ENCODE data around the gene SQSTM1.
"Not testable (repeated sequence)": the region's sequence is repeated elsewhere in the genome, so short reads cannot be mapped to it uniquely, and the experiment has no call there.

SQSTM1 gene

GRCh38 chr5:179866241-179867078 is 45.8 kb downstream of the SQSTM1 start:
- H3K27ac Mint-ChIP-seq: no peak overlapping the region
- peaks cover 7% of the 10 kb centered on the region for H3K36me3 Mint-ChIP-seq
- no peak overlapping the region for H3K4me3 Mint-ChIP-seq
- H3K4me1 Mint-ChIP-seq: peaks cover 4% of the 10 kb centered on the region
- H3K9me3 Mint-ChIP-seq: no peaks in the 10 kb centered on the region
- H3K27me3 Mint-ChIP-seq: no peaks in the 10 kb centered on the region

- H3K9me3 Mint-ChIP-seq: no peaks in the 10 kb centered on the region
- peaks cover 7% of the 10 kb centered on the region for H3K36me3 Mint-ChIP-seq
- peaks cover 4% of the 10 kb centered on the region for H3K4me1 Mint-ChIP-seq
Measured at GRCh38 chr5:179867079-179867465, 46.4 kb downstream of the SQSTM1 start.

GRCh38 chr5:179867476-179867875 is 46.8 kb downstream of the SQSTM1 start:
- Mint-ChIP-seq H3K36me3 (peaks cover 6% of the 10 kb centered on the region), H3K4me3 (no peak overlapping the region), H3K27me3 (no peaks in the 10 kb centered on the region), H3K9me3 (no peaks in the 10 kb centered on the region), H3K4me1 (peaks cover 4% of the 10 kb centered on the region), H3K27ac (no peak overlapping the region)

More at GRCh38 chr5:179867079-179867465, 46.4 kb downstream of the SQSTM1 start:
- Mint-ChIP-seq H3K27me3 (no peaks in the 10 kb centered on the region), H3K27ac (no peak overlapping the region), H3K4me3 (no peak overlapping the region)

DNA sequence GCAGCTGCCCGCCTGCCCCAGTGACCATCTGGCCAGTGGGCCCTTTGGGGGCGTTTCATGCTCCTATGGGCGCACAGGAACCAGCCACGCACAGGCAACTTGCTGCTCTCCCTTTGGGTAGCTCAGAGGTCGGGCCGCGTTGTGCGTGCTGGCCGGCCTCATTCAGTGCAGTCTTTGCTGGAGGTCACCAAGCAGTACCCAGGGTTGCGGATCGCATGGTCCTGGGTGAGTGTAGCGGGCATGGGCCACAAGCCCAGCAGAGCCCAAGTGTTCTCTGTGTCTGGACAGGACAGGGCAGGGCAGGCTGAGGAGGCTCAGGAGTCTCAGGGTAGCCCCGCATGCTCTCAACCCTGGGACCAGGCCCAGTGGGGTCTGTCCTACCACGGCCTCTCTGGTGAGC is 47.8 kb downstream of the SQSTM1 start:
- Mint-ChIP-seq H3K4me1 (peaks cover 4% of the 10 kb centered on the region), H3K4me3 (no peak overlapping the region), H3K27me3 (no peaks in the 10 kb centered on the region), H3K9me3 (no peaks in the 10 kb centered on the region), H3K27ac (no peak overlapping the region), H3K36me3 (peaks cover 4% of the 10 kb centered on the region)

DNA sequence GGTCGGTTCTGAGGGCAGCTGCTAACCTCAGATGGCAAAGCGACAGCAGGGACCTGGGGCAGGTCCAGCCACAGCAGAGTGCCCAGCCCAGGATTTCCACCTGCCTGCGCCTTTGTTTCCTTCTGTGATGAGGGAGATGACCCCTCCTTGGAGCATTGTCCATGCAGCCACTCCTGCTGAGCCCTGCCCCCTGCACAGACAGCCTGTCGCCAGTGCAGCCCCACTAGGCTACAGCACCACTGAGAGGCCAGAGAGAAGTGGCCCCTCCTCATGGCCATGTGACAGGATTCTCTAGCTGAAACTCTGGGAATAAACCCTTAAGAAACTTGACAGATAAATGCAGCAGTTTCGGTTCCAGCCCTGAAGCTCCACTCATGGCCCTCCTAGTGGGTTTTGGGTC is 48.4 kb downstream of the SQSTM1 start:
- no peak overlapping the region for H3K4me3 Mint-ChIP-seq
- H3K27me3 Mint-ChIP-seq: no peaks in the 10 kb centered on the region
- peaks cover 4% of the 10 kb centered on the region for H3K4me1 Mint-ChIP-seq
- H3K36me3 Mint-ChIP-seq: peaks cover 2% of the 10 kb centered on the region
- no peaks in the 10 kb centered on the region for H3K9me3 Mint-ChIP-seq
- H3K27ac Mint-ChIP-seq: no peak overlapping the region

DNA sequence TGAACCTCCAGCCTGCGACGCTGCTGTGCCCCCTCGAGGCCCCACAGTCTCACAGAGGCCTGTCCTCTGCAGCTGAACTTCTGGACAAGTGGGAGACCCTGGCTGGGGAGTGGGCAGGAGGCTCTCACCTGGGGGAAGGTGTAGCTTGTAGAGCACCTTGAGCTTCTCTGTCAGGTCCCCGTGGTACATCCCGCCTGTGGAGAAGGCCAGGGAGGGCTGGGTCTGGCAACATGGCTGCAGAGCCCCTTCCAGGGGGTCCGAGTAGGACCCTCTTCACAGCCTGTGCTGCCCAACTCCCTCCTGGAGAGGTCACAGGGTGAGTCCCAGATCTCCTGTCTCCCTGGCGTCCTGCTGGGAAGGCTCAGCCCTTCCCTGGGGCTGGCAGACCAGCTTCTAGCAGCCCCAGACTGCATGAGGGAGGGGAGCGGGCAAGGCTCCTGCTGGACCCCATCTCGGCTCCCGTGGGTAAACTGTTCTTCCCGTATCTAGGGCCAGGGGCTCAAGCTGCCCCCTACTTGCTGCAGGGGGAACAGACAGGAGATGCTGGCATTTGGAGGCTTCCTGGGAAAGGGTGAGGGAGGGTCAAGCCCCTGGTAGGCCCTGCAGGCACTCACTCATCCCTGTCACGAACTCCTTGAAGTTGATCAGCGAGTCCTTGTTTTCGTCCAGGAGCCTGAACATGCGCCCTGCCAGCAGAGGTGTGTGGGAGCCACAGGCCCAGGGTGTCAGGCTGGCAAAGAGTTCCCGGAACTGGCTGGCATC is 49.1 kb downstream of the SQSTM1 start:
- Mint-ChIP-seq H3K27me3 (no peaks in the 10 kb centered on the region), H3K27ac (no peak overlapping the region), H3K9me3 (no peaks in the 10 kb centered on the region), H3K4me1 (peaks cover 4% of the 10 kb centered on the region), H3K36me3 (peaks cover 2% of the 10 kb centered on the region), H3K4me3 (no peak overlapping the region)

DNA sequence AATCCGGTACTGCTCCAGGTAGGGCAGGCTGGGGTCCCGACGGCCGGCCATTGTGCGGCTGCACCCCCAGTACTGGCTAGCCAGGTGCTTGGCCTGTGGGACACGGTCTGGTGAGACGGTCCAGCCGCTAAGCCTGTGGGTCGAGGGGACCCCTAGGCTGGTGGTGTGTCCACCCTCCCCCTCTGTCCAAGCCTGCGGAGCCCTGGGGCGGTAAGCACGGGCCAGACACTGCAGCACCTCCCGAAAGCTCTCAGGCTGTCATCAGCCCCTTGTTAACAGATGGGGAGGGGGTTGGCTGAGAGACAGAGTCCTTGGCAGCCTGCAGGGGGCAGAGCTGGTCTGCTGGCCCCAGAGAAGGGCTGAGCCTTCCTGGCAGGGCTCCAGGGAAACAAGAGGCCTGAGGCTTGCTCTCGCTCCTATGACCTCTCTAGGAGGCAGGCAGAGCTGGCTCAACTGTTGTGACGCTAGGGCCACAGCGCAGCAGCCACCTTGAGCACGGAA is 49.7 kb downstream of the SQSTM1 start:
- H3K36me3 Mint-ChIP-seq: peaks cover 2% of the 10 kb centered on the region
- no peaks in the 10 kb centered on the region for H3K27me3 Mint-ChIP-seq
- no peak overlapping the region for H3K27ac Mint-ChIP-seq
- no peaks in the 10 kb centered on the region for H3K9me3 Mint-ChIP-seq
- no peak overlapping the region for H3K4me3 Mint-ChIP-seq
- peaks cover 4% of the 10 kb centered on the region for H3K4me1 Mint-ChIP-seq

DNA sequence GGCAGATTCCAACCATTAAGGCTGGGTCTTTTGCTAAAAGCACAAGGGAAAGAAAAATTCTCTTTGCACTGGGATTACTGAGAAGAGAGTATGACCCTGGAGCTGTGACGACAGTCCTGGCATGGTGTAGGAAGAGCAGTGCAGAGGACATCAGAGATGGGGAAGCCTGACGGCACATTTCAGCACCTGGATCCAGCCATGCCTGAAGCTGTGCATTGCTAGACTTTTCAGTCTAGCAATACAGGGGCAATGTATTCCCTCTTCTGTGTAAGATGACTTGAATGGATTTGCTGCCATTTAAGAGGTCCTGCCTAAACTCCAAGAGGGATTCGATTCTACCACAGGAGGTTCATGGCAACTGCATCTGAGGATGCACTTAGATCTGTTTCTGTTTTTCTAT is 50.2 kb downstream of the SQSTM1 start:
- Mint-ChIP-seq H3K36me3 (peaks cover 2% of the 10 kb centered on the region), H3K27ac (no peak overlapping the region), H3K9me3 (no peaks in the 10 kb centered on the region), H3K4me3 (no peak overlapping the region), H3K27me3 (no peaks in the 10 kb centered on the region), H3K4me1 (peaks cover 4% of the 10 kb centered on the region)

GRCh38 chr5:179871533-179871932 is 50.8 kb downstream of the SQSTM1 start:
- H3K27ac Mint-ChIP-seq, H3K9me3 Mint-ChIP-seq, H3K4me1 Mint-ChIP-seq, H3K4me3 Mint-ChIP-seq, H3K36me3 Mint-ChIP-seq, H3K27me3 Mint-ChIP-seq: not testable (repeated sequence)

DNA sequence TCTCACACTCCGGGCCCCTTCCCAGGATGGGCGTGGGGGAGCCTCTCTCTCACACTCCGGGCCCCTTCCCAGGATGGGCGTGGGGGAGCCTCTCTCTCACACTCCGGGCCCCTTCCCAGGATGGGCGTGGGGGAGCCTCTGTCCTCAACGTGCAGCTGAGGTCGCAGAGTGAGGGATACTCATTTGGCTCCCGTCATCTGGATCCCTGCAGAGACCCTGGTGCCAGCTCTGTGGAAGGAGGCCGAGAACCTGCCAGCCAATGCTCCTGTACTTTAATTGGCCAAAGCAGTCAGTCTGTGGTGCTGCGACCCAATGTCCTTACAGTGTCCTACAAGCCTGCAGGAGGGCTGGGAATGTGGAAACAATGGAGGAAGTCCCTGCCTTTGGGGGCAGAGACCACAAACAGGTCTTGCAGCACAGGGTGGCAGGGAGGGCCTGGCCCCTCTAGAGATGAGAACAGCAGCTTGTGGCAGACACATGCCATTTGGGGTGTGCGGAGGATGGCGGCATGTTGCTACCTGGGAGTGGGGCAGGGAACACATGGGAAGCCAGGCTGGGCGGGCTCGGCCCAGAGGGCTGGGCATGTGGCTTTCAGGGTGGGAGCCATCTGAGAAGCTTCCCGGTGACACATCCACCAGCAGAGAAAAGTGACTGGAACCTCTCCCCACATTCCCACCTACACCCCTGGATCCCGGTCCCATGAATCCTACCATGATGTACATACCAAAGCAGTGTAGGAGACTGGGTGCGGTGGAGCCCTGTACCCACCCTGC is 51.5 kb downstream of the SQSTM1 start:
- no peak overlapping the region for H3K4me3 Mint-ChIP-seq
- H3K27ac Mint-ChIP-seq: no peak overlapping the region
- no peaks in the 10 kb centered on the region for H3K9me3 Mint-ChIP-seq
- peaks cover 2% of the 10 kb centered on the region for H3K36me3 Mint-ChIP-seq
- H3K4me1 Mint-ChIP-seq: no peaks in the 10 kb centered on the region
- no peaks in the 10 kb centered on the region for H3K27me3 Mint-ChIP-seq

GRCh38 chr5:179872828-179873575 is 52.3 kb downstream of the SQSTM1 start:
- Mint-ChIP-seq H3K4me3 (no peak overlapping the region), H3K9me3 (no peaks in the 10 kb centered on the region), H3K36me3 (peaks cover 5% of the 10 kb centered on the region), H3K27me3 (no peaks in the 10 kb centered on the region), H3K27ac (no peak overlapping the region), H3K4me1 (no peaks in the 10 kb centered on the region)

- Mint-ChIP-seq H3K4me3 (no peak overlapping the region), H3K36me3 (peaks cover 5% of the 10 kb centered on the region), H3K4me1 (no peaks in the 10 kb centered on the region), H3K9me3 (no peaks in the 10 kb centered on the region), H3K27ac (no peak overlapping the region), H3K27me3 (no peaks in the 10 kb centered on the region)
Measured at GRCh38 chr5:179873588-179874110, 52.9 kb downstream of the SQSTM1 start.

- Mint-ChIP-seq H3K4me1 (no peaks in the 10 kb centered on the region), H3K27ac (no peak overlapping the region), H3K9me3 (no peaks in the 10 kb centered on the region), H3K36me3 (peaks cover 5% of the 10 kb centered on the region), H3K27me3 (no peaks in the 10 kb centered on the region), H3K4me3 (no peak overlapping the region)
Measured at GRCh38 chr5:179874136-179874535, 53.4 kb downstream of the SQSTM1 start.

DNA sequence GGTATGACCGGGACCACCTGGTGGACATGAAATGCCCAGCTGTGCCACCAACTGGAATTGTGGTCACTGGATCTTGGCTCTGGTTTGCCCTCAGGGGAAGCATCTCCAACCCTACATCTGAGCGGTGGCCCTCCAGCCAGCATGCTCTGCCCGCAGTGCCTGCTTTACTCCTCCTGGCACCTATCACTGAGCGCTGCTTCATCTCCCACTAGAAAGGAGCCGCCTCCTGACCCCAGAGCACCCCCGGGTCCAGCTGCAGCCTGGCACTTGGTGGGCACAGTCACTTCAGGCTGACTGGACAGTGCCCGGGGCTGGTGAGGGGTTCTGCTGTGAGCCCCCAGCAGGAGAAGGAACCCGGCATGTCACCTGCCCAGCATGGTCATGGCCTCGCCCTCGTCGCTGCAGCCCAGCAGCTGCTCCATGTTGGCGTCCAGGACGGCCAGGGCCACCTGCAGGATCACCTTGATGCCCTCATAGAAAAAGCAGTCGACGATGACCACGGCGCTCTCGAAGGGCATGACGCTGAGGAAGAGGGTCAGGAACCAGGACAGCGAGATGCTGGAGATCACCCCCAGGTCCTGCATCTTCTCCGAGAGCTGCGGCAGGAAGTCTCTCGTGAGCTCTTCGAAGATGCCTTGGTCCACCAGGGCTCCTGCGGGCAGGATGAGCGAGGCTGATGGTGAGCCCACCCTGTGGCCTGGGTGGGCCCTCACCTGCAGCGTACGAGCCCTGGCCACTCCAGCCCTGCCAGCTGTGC is 54.0 kb downstream of the SQSTM1 start:
- H3K4me1 Mint-ChIP-seq: no peaks in the 10 kb centered on the region
- H3K4me3 Mint-ChIP-seq: no peak overlapping the region
- no peaks in the 10 kb centered on the region for H3K27me3 Mint-ChIP-seq
- no peak overlapping the region for H3K27ac Mint-ChIP-seq
- H3K9me3 Mint-ChIP-seq: no peaks in the 10 kb centered on the region
- H3K36me3 Mint-ChIP-seq: peaks cover 5% of the 10 kb centered on the region
